GM19438 (cell line): ENCODE measurements around the gene BAHD1.

Experiments used
- ATAC-seq: cut with Tn5 transposase; IDR thresholded peaks from one replicate; pipeline ENCODE4 v1.9.1; 2021; ENCODE audit warnings: low read depth; ENCODE audit not compliant: unreplicated experiment

BAHD1 gene

DNA sequence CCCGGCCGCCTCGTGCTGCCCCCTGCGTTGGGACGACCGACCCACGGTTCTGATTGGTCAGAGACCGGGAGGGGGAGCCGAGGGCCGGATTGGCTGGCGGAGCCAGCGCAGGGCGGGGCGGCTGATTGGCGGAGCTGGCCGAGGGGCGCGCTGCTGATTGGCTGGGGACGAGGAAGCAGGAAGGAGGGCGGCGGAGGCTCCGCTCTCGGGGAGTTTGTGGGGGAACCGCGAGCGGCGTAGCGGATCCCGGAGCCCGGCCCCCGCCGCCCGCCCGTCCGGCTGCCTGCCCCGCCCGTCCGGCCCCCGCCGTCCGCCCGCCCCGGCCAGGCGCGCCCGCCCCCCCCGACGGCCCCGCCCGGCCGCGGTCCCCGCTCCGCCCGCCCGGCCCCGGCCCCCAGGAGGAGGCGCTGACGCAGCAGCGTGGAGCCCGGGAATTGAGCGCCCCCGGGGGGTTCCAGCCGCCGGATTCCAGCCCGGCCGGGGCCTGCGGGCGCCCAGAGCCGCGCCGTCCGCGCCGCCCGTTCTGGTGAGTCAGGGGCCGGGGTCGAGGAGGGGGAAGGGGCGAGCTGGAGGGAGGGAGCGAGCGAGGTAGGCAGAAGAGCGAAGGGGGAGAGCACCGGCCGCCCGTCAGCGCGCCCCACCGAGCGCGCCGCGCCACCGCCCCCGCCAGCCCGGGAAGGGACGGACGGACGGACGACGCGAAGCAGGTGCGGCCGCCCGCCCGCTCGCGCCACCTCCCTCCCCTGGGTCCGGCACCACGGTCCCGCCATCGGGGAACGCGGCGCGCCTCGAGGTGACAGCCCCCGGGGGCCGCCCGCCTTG lies at the start of gene BAHD1:
BAHD1 (plus strand) TSS at position 211 of the 822 bp plus-strand sequence. CDS start 17,512 bp downstream, outside the sequence.
- peak; percentile 77 for ATAC-seq

DNA sequence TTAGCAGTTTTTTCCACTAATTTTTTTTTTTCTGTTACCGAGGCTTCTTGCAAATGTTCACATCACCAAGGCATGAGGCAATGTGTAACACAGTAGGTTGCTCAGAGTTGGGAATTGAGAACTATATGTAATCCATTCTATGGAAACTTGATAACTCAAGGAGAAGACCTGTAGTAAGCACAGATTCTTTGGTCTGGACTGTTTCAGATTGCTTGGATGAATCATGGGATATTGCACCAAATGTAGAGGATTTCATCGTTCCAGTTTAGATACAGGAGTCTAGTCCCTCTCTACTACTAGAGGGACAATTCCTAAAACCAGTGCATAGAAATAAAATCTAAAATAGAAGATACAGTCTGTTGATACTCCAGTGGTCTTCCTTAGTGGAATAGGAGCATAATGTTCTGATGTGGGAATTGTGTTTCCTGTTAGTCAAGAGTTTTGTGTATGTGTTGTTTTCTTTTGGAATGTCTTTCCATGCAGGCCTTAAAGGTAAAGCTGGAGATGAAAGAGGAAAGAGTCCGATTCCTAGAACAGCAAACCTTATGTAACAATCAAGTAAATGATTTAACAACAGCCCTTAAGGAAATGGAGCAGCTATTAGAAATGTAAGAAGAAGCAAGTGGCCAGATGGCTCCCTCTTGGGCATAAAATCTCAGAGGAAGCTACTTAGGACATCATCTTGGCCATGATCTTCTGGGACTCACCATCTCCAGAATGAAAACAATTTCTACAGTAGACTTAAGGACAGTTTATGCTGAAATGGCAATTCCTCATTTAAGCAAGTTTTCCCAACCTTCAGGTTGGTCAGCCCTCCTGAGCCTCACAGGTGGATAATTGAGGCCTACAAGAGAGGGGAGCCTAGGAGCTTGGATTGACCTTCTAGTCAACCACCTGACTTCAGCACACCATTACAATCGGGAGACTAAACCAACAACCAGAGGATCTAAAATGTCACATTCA lies 47.5 kb upstream of the BAHD1 start:
- ATAC-seq = no peak

GRCh38 chr15:40397688-40398412 lies 42.9 kb upstream of the BAHD1 start:
- no peak for ATAC-seq

DNA sequence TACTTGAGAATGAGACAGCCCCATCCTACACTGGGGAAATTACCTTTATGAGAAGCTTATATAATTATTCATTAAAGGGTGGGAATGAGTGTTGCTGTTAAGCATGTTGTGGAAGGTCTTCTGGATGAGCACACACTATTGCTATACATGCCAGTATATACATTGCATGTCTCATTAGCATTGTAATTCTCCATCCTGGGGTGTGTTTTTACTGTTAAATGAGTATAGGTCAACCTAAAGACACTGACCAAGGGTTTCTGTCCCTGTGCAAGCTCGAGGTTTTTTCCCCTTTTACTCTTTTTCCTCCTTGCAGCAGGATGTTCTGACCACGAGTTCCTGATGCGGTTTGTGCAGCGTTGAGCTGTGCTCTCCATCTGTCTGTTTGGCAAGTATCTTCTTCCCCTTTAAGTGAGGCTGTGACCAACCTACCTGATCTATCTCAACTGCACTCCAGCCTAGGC lies 42.3 kb upstream of the BAHD1 start:
- ATAC-seq = peak; percentile 92

DNA sequence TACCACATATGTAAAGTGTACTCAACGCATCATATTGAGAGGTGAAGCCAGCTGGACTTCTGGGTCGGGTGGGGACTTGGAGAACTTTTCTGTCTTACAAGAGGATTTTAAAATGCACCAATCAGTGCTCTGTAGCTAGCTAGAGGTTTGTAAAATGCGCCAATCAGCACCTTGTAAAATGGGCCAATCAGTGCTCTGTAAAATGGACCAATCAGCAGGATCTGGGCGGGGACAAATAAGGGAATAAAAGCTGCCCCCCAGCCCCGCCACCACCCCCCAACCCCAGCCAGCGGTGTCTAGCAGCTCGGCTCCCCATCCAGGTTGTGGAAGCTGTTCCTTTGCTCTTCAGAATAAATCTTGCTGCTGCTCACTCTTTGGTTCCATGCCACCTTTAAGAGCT lies 41.4 kb upstream of the BAHD1 start:
- no peak for ATAC-seq

- ATAC-seq = peak; percentile 78
Observed at GRCh38 chr15:40405501-40406381, 35.0 kb upstream of the BAHD1 start, which contains the start of gene IVD. Gene IVD (plus strand): TSS chr15:40405795. CDS start chr15:40405828, 33 bp downstream.

- ATAC-seq = peak; percentile 46
Observed at GRCh38 chr15:40407330-40407990, 33.3 kb upstream of the BAHD1 start.

DNA sequence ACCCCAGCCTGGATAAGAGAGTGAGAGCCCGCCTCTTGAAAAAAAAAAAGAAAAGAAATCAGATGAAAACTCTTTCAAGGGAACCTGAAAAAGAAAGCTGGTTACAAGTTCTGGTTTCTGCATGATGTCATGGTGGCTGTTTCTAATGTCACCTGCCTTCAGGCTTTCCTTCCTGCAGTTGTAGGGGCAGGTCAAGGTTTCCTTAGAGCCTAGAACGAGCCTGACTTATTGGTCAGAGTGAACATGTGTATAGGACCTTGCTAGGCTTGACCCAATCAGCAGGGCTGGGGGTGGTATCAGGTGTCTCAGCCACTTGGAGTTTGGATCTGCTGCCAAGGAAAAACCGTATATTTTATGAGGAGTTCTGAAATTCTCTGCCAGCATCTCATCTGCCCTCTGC lies 31.4 kb upstream of the BAHD1 start:
- no peak for ATAC-seq

GRCh38 chr15:40410476-40410875 lies 30.3 kb upstream of the BAHD1 start:
- ATAC-seq = no peak

- no peak for ATAC-seq
Observed at GRCh38 chr15:40412095-40412759, 28.5 kb upstream of the BAHD1 start.

GRCh38 chr15:40413036-40413435 lies 27.7 kb upstream of the BAHD1 start:
- no peak for ATAC-seq

GRCh38 chr15:40414816-40415215 lies 25.9 kb upstream of the BAHD1 start:
- ATAC-seq = no peak

DNA sequence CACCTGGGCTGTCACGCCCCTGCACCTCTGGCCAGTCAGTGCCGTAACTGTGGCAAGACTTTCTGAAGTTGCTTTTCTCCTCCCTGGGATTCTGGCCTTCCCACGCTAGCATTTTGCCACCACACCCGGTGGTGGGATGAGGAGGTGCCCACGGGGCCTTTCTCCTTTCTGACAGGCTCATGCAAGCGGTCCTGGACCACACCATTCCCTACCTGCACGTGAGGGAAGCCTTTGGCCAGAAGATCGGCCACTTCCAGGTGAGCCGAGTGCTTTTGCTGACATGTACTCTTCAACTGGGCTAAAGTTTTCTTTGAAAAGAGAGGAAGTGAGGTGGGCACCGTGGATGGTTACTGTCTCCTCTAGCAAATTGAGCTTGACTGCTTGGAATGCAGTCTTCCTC lies 25.5 kb upstream of the BAHD1 start:
- no peak for ATAC-seq

DNA sequence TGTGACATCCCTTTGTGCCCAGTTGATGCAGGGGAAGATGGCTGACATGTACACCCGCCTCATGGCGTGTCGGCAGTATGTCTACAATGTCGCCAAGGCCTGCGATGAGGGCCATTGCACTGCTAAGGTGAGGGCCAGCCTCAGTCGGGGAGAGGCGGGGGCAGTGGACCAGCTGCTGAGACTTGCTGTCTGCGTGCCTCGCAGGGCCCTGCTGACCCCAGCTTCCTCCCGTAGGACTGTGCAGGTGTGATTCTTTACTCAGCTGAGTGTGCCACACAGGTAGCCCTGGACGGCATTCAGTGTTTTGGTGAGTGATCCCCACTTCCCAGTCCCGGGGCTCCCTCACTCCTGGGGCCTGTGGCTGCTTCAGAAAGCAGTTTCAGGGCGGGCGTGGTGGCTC lies 24.7 kb upstream of the BAHD1 start:
- no peak for ATAC-seq

GRCh38 chr15:40418126-40418525 lies 22.6 kb upstream of the BAHD1 start:
- no peak for ATAC-seq

GRCh38 chr15:40420071-40420713 lies 20.6 kb upstream of the BAHD1 start:
- no peak for ATAC-seq

DNA sequence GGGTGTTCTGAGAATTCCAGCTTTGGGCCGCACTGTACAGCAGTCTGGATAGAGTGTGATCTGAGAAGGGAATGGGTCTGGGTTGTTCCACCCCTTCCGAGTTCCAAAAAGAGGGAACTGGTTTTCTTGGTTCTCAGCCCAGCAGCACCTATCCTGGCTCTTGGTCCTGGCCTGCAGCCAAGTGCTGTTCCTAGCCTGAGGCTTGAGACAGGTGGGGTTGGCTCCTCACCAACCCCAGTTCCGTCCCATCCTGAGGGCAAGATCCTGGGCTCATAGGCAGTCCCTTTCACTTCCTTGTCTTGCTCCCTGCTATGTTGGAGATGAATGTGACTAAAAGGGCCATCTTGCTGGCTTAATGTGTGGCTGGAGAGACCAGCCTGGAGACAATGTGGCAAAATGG lies 20.0 kb upstream of the BAHD1 start:
- no peak for ATAC-seq
